Gastrocnemius medialis (tissue), 4 donors: Measurements from ENCODE around the gene CCDC185. TPM values are rescaled to one million over a fixed set of nuclear protein-coding genes. Genes with fewer than 3 reads are reported as not detected.

ENCODE experiments used
- total RNA-seq, 4 donors: library from RNA; depleted of rRNA; stranded (reverse); fragments of >200 nt; gene quantifications; one replicate each; pipeline versions ENCODE4 v1.1.0 to v1.2.3, GENCODE V29; 2016

Gene CCDC185
- total RNA-seq, 4 donors from 2014 or later, result not detected

Other genes starting within 250 kb of the CCDC185 start
- 1 to 10 TPM in 3 of 4 donors, not detected in 1; 1.2 to 4.0 (median 3.3) TPM for gene SUSD4, start 29.2 kb upstream of the CCDC185 start, total RNA-seq